SK-N-SH treated with all-trans-retinoic acid at 6 μM for 48 hours (cell line): ENCODE results near the gene ANKRD36B.
"Not testable (repeated sequence)": the region's sequence is repeated elsewhere in the genome, so short reads cannot be mapped to it uniquely, and the experiment has no call there.

ENCODE experiments used
- CSDC2 ChIP-seq: fragments of 250-450 bp; sonication (Bioruptor Pico); IDR thresholded peaks from 2 replicates; pipeline ENCODE4 v1.5.0; 2020; ENCODE audit warnings: mild to moderate bottlenecking, moderate library complexity
- OSR1 ChIP-seq: fragments of 250-450 bp; sonication (Bioruptor Pico); IDR thresholded peaks from 2 replicates; pipeline ENCODE4 v1.8.0; 2022; ENCODE audit warnings: moderate library complexity, mild to moderate bottlenecking, inconsistent platforms
- PATZ1 ChIP-seq: fragments of 250-450 bp; sonication (Bioruptor Pico); IDR thresholded peaks from 2 replicates; pipeline ENCODE4 v1.8.0; 2020; ENCODE audit warnings: mild to moderate bottlenecking, moderate library complexity, borderline replicate concordance
- TOX ChIP-seq: fragments of 250-450 bp; sonication (Bioruptor Pico); IDR thresholded peaks from 2 replicates; pipeline ENCODE4 v1.8.0; 2021; ENCODE audit warnings: mild to moderate bottlenecking, moderate library complexity, borderline replicate concordance
- TSHZ2 ChIP-seq: fragments of 250-450 bp; sonication (Bioruptor Pico); IDR thresholded peaks from 2 replicates; pipeline ENCODE4 v1.5.0; 2020; ENCODE audit warnings: mild to moderate bottlenecking, moderate library complexity
- ZFP3 ChIP-seq: fragments of 250-450 bp; sonication (Bioruptor Pico); IDR thresholded peaks from 2 replicates; pipeline ENCODE4 v1.5.0; 2020; ENCODE audit warnings: mild to moderate bottlenecking, moderate library complexity
- ZNF70 ChIP-seq: fragments of 450-650 bp; formaldehyde crosslinking; IDR thresholded peaks from 2 replicates; pipeline ENCODE4 v1.5.0; 2020; ENCODE audit warnings: mild to moderate bottlenecking, moderate library complexity

GRCh38 chr2:97615746-97616145 lies 26.1 kb upstream of the ANKRD36B start:
- TF ChIP-seq TSHZ2; TOX; PATZ1 (CRISPR knock-in tag); ZFP3 (CRISPR knock-in tag); OSR1 (CRISPR knock-in tag); ZNF70 (CRISPR knock-in tag); CSDC2 (CRISPR knock-in tag): not testable (repeated sequence)
